Heart left ventricle (tissue), 16 donors: ENCODE data around the gene CDK18. TPM values are rescaled to one million over a fixed set of nuclear protein-coding genes. Genes with fewer than 3 reads are reported as not detected.

Source experiments
- ATAC-seq, 4 donors: fragments of 200-7000 bp; cut with Tn5 transposase; one replicate each; pipeline ENCODE4 v1.9.1; 2020 to 2022; ENCODE audit warnings: moderate library complexity in 4 of 4, mild to moderate bottlenecking in 3 of 4, moderate number of reproducible peaks in 1 of 4
- DNase-seq, 5 donors: peaks; one replicate each; pipeline ENCODE4 v3.0.0-alpha.2; 2020
- H3K27ac ChIP-seq, 12 donors: fragments of 200-600 bp; sonication (generic) in 4 of 12; one replicate each; pipeline versions ENCODE4 v1.5.0 to v1.8.0; 2016 to 2022; ENCODE audit warnings: mild to moderate bottlenecking in 2 of 12
- H3K27me3 ChIP-seq, 9 donors: fragments of 200-600 bp; sonication (generic) in 2 of 9; one replicate each; pipeline versions ENCODE4 v1.5.1 to v1.8.0; 2016 to 2022; ENCODE audit warnings: mild to moderate bottlenecking in 3 of 9
- H3K36me3 ChIP-seq, 9 donors: fragments of 200-600 bp; sonication (generic) in 2 of 9; one replicate each; pipeline versions ENCODE4 v1.5.0 to v1.8.0; 2018 to 2022; ENCODE audit warnings: mild to moderate bottlenecking in 2 of 9
- H3K4me1 ChIP-seq, 12 donors: fragments of 200-600 bp; sonication (generic) in 4 of 12; one replicate each; pipeline versions ENCODE4 v1.5.0 to v1.8.0; 2016 to 2022; ENCODE audit warnings: mild to moderate bottlenecking in 3 of 12
- H3K4me3 ChIP-seq, 12 donors: fragments of 200-600 bp; sonication (generic) in 4 of 12; one replicate each; pipeline versions ENCODE4 v1.5.0 to v1.8.0; 2017 to 2022; ENCODE audit warnings: mild to moderate bottlenecking in 9 of 12, moderate library complexity in 4 of 12
- H3K9me3 ChIP-seq, 12 donors: fragments of 200-600 bp; sonication (generic) in 4 of 12; one replicate each; pipeline versions ENCODE4 v1.5.0 to v1.8.0; 2016 to 2022; ENCODE audit warnings: mild to moderate bottlenecking in 1 of 12
- POLR2A ChIP-seq, 2 donors: fragments of 450-650 bp; IDR thresholded peaks; one replicate each; pipeline ENCODE4 v1.6.1; 2017; ENCODE audit warnings: antibody characterized with exemption in 2 of 2, mild to moderate bottlenecking in 2 of 2, moderate library complexity in 2 of 2
- WGBS, 4 donors: extraction: QIAGEN DNeasy Blood & Tissue Kit in 2 of 4; methylation state at CpG; one replicate each; pipeline versions ENCODE4 v1.1.5 to v1.1.7; 2013 to 2018; 5-methylcytosine and 5-hydroxymethylcytosine counted together
- intact Hi-C, 10 donors: fragments of 100-400 bp; cut with DNase I; formaldehyde crosslinking; loops; one replicate each; pipeline versions ENCODE4 v1.11.1 to v1.14.2; 2022
- polyA plus RNA-seq, 2 donors: library from polyadenylated mRNA; stranded (reverse); fragments of 200-250 nt; gene quantifications; one replicate each; pipeline ENCODE4 v1.2.3, GENCODE V29; 2013
- total RNA-seq, 9 donors: library from RNA; depleted of rRNA in 2 of 9; stranded (reverse); fragments of >200 nt in 2 of 9; fragmentation: NEBNext Ultra II Directional in 3 of 9; extraction: Animal tissue kit (Norgen Biotek cat#: 25700) in 3 of 9; gene quantifications; one replicate each; pipeline versions ENCODE4 v1.1.0 to v1.2.4, GENCODE V29; 2016 to 2023
- TF ChIP-seq, protein P1 (sequence below), 12 donors: fragments of 200-600 bp; sonication (generic) in 4 of 12; IDR thresholded peaks; one replicate each; pipeline versions ENCODE4 v1.5.0 to v1.8.0; 2018 to 2022; ENCODE audit warnings: antibody characterized with exemption in 12 of 12, mild to moderate bottlenecking in 5 of 12
- donor health status: ischemic (EF 13 %, LVEDD 7.1; RV severe dilation, severe dysfunction).
- donor health status: healthy with polysubstance abuse.
- donor health status: DM: no; HTN: yes; CAD: no.
- donor health status: DM: no; HTN: no; CAD: no.
- donor health status: ischemic (EF 25% LVEDD 6.9; RV normal size, moderate dysfunction).
- donor health status: ischemic (EF 25% LVEDD 5.7; RV mildly dilated, moderate dysfunction).
- donor health status: healthy.
- donor health status: DM: yes; HTN: yes; CAD: no.
- donor health status: ischemic (EF 35%, LVEDD 5.7; RV mildly dilated, moderate dysfunction).
- donor health status: nonischemic (EF 11% LVEDD 7.7; RV severe dilation, severe dysfunction).
- donor health status: DM: yes; HTN: yes; CAD: no.
- donor health status: PGD.
- donor health status: ischemic (EF 29% LVEDD 5.4; RV normal size, mild dysfunction).
- donor health status: nonischemic (EF 23%, LVEDD 6.1; RV moderate dilation, normal function).

The CDK18 gene
- total and polyA plus RNA-seq, 11 donors: 62.5 to 198 (median 141) TPM

DNA sequence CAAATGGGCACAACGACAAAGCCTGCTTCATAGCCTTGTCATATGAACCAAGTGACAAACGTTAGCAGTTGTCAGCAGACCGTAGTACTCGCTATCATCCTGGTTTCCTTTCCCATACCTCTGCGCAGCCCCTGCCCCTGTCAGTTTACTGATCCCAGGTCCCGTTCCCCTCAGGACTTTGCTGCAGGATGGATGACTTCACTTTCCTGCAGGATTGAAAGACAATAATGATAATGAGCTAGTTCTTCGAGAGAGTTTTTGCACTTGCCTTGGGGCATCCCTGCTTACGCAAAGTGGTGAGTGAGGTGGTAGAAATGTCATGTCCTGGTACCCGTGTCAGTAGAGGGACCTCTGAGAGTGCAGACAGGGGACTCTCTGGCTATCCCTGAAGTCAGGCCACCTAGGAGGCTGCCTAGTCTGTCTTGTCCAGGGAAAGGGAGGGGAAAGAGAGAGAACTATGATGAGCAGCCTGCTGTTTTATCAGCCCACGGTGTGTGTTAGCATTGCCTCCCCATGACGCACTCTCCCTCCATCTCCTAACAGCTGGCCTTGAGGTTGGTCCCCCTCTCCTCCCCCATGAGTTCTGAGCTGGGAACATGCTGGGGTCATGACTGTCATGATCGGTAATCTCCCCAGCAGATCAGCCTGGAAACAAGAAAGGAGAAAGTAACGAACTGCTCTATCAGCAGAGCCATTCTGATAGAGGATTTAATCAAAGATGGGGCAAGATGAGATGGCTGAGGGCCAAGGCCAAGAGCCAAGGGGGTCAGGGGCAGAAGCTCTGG is 73.6 kb downstream of the CDK18 start:
- intact Hi-C loops: loop anchor here in 2 of 10 donors (5.0 kb wide), 1 partner anchor 46 kb away; no protein-coding TSS in a partner anchor
- no peak for TF ChIP-seq POLR2A (IDR thresholded peaks at IDR 0.05)
- TF ChIP-seq, protein P1, sequence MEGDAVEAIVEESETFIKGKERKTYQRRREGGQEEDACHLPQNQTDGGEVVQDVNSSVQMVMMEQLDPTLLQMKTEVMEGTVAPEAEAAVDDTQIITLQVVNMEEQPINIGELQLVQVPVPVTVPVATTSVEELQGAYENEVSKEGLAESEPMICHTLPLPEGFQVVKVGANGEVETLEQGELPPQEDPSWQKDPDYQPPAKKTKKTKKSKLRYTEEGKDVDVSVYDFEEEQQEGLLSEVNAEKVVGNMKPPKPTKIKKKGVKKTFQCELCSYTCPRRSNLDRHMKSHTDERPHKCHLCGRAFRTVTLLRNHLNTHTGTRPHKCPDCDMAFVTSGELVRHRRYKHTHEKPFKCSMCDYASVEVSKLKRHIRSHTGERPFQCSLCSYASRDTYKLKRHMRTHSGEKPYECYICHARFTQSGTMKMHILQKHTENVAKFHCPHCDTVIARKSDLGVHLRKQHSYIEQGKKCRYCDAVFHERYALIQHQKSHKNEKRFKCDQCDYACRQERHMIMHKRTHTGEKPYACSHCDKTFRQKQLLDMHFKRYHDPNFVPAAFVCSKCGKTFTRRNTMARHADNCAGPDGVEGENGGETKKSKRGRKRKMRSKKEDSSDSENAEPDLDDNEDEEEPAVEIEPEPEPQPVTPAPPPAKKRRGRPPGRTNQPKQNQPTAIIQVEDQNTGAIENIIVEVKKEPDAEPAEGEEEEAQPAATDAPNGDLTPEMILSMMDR (IDR thresholded peaks at IDR 0.05): no peak
- peaks cover 0 to 23% (median 0%) of the 10 kb centered on the region in 9 donors for H3K27me3 ChIP-seq
- WGBS, 4 donors: 55 to 59% (median 58%) methylated on average over 13 of the region's 13 CpGs
- DNase-seq (peak in 1 of 5 donors; percentile 13), ATAC-seq (no peak)
- no peak overlapping the region for H3K4me3 ChIP-seq
- H3K27ac ChIP-seq: no peak overlapping the region
- no peaks in the 10 kb centered on the region for H3K9me3 ChIP-seq
- peaks cover 0 to 15% (median 9%) of the 10 kb centered on the region in 12 donors for H3K4me1 ChIP-seq
- H3K36me3 ChIP-seq: no peaks in the 10 kb centered on the region

- peaks cover 0 to 23% (median 0%) of the 10 kb centered on the region in 9 donors for H3K27me3 ChIP-seq
- intact Hi-C loops: loop anchor here in 2 of 10 donors (5.0 kb wide), 1 partner anchor 47 kb away; no protein-coding TSS in a partner anchor
- TF ChIP-seq POLR2A (IDR thresholded peaks at IDR 0.05): no peak
- TF ChIP-seq, protein P1 (IDR thresholded peaks at IDR 0.05): no peak
- no peaks in the 10 kb centered on the region for H3K36me3 ChIP-seq
- no peak overlapping the region for H3K4me3 ChIP-seq
- no peak overlapping the region for H3K27ac ChIP-seq
- 77 to 92% (median 85%) methylated on average over 9 of the region's 9 CpGs for WGBS, 4 donors
- no peaks in the 10 kb centered on the region for H3K9me3 ChIP-seq
- peaks cover 0 to 17% (median 12%) of the 10 kb centered on the region in 12 donors for H3K4me1 ChIP-seq
- ATAC-seq: no peak
- DNase-seq: peak in 1 of 5 donors; percentile 3
Observed at GRCh38 chr1:205578780-205579571, 74.5 kb downstream of the CDK18 start.

GRCh38 chr1:205579711-205580110 is 75.2 kb downstream of the CDK18 start:
- intact Hi-C loops: loop anchor here in 6 of 10 donors (5.0 kb wide), 4 partner anchors 37 to 52 kb away; no protein-coding TSS in a partner anchor
- ATAC-seq (no peak), DNase-seq (no peak)
- H3K36me3 ChIP-seq: no peaks in the 10 kb centered on the region
- no peak overlapping the region for H3K4me3 ChIP-seq
- WGBS, 4 donors: 81 to 91% (median 89%) methylated on average over 6 to 12 of the region's 12 CpGs
- peaks cover 0 to 23% (median 0%) of the 10 kb centered on the region in 9 donors for H3K27me3 ChIP-seq
- H3K4me1 ChIP-seq: peaks cover 0 to 17% (median 12%) of the 10 kb centered on the region in 12 donors
- no peaks in the 10 kb centered on the region for H3K9me3 ChIP-seq
- TF ChIP-seq POLR2A (IDR thresholded peaks at IDR 0.05): no peak
- TF ChIP-seq, protein P1 (IDR thresholded peaks at IDR 0.05): no peak
- no peak overlapping the region for H3K27ac ChIP-seq
